Testis (tissue), 3 donors: ENCODE data around the gene RPE65. TPM values are rescaled to one million over a fixed set of nuclear protein-coding genes. Genes with fewer than 3 reads are reported as not detected.

ENCODE experiments used
- DNase-seq: peaks from one replicate; pipeline ENCODE4 v3.0.0-alpha.2; 2019
- H3K27ac ChIP-seq, 2 donors: fragments of 200-600 bp; sonication (generic); one replicate each; pipeline ENCODE4 v1.5.1; 2019
- H3K27me3 ChIP-seq: fragments of 200-600 bp; sonication (generic); one replicate; pipeline ENCODE4 v1.5.1; 2019
- H3K36me3 ChIP-seq: fragments of 200-600 bp; sonication (generic); one replicate; pipeline ENCODE4 v1.5.1; 2017; ENCODE audit warnings: low read depth; ENCODE audit errors: missing control alignments
- H3K4me1 ChIP-seq: fragments of 200-600 bp; sonication (generic); one replicate; pipeline ENCODE4 v1.5.1; 2019
- H3K4me3 ChIP-seq, 2 donors: fragments of 200-600 bp; sonication (generic); one replicate each; pipeline ENCODE4 v1.5.1; 2017 to 2019
- H3K9me3 ChIP-seq: fragments of 200-600 bp; sonication (generic); one replicate; pipeline ENCODE4 v1.5.1; 2017
- POLR2A ChIP-seq: fragments of 450-650 bp; IDR thresholded peaks from one replicate; pipeline ENCODE4 v1.6.1; 2017; ENCODE audit warnings: antibody characterized with exemption, mild to moderate bottlenecking, moderate library complexity
- WGBS, 2 donors: methylation state at CpG; one replicate each; pipeline ENCODE4 v1.1.5; 2018; 5-methylcytosine and 5-hydroxymethylcytosine counted together
- intact Hi-C: fragments of 100-400 bp; cut with DNase I; formaldehyde crosslinking; loops from one replicate; pipeline ENCODE4 v1.15.1; 2023; ENCODE audit warnings: low total_unique reads
- polyA plus RNA-seq: library from polyadenylated mRNA; stranded (reverse); fragments of 350-450 nt; fragmentation: Illumina TruSeq; extraction: RNeasy Lipid Tissue Mini Kit (QIAGEN cat#74804); gene quantifications from one replicate; pipeline ENCODE4 v1.2.3, GENCODE V29; 2014; ENCODE audit warnings: low read depth, low replicate concordance; ENCODE audit not compliant: insufficient read depth
- total RNA-seq, 2 donors: library from RNA; depleted of rRNA; stranded (reverse); fragments of >200 nt; gene quantifications; one replicate each; pipeline ENCODE4 v1.2.3, GENCODE V29; 2016
- TF ChIP-seq, protein P1 (sequence below), 3 experiments: fragments of 450-650 bp in 2 of 3; fragments of 200-600 bp in 1 of 3; sonication (generic) in 1 of 3; IDR thresholded peaks; one replicate each; pipeline ENCODE4 v1.5.1; 2016 to 2019; ENCODE audit warnings: antibody characterized with exemption in 3 of 3, mild to moderate bottlenecking in 2 of 3, moderate library complexity in 1 of 3

The RPE65 gene
- total and polyA plus RNA-seq, 3 donors from 2014 or later, result 0.16 to 0.42 TPM; not detected in 1

DNA sequence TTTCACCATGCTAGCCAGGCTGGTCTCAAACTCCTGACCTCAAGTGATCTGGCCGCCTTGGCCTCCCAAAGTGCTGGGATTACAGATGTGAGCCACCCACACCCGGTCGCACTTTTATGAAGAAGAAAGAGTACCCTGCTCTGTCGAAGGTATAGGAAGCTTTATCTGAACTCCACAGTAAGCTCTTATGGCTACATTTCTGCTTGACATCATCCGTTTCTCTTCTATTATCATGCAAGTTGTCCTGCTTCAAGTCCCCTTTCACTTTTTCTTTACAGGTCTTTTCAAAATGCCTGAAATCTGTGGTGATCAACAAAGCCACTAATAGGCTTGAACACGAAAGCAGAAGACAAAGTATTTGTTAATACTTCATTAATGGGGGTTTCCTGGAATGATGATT is 4.0 kb downstream of the RPE65 start:
- Histone ChIP-seq H3K9me3 (no peaks in the 10 kb centered on the region), H3K27ac (no peak overlapping the region), H3K4me1 (no peaks in the 10 kb centered on the region), H3K4me3 (no peak overlapping the region), H3K36me3 (no peaks in the 10 kb centered on the region), H3K27me3 (no peaks in the 10 kb centered on the region)
- 89% methylated on average over 6 of the region's 6 CpGs for WGBS, 2 donors
- intact Hi-C loops, result no loop called here
- TF ChIP-seq, protein P1, sequence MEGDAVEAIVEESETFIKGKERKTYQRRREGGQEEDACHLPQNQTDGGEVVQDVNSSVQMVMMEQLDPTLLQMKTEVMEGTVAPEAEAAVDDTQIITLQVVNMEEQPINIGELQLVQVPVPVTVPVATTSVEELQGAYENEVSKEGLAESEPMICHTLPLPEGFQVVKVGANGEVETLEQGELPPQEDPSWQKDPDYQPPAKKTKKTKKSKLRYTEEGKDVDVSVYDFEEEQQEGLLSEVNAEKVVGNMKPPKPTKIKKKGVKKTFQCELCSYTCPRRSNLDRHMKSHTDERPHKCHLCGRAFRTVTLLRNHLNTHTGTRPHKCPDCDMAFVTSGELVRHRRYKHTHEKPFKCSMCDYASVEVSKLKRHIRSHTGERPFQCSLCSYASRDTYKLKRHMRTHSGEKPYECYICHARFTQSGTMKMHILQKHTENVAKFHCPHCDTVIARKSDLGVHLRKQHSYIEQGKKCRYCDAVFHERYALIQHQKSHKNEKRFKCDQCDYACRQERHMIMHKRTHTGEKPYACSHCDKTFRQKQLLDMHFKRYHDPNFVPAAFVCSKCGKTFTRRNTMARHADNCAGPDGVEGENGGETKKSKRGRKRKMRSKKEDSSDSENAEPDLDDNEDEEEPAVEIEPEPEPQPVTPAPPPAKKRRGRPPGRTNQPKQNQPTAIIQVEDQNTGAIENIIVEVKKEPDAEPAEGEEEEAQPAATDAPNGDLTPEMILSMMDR (IDR thresholded peaks at IDR 0.05), result no peak
- no peak for TF ChIP-seq POLR2A
- no peak for DNase-seq

DNA sequence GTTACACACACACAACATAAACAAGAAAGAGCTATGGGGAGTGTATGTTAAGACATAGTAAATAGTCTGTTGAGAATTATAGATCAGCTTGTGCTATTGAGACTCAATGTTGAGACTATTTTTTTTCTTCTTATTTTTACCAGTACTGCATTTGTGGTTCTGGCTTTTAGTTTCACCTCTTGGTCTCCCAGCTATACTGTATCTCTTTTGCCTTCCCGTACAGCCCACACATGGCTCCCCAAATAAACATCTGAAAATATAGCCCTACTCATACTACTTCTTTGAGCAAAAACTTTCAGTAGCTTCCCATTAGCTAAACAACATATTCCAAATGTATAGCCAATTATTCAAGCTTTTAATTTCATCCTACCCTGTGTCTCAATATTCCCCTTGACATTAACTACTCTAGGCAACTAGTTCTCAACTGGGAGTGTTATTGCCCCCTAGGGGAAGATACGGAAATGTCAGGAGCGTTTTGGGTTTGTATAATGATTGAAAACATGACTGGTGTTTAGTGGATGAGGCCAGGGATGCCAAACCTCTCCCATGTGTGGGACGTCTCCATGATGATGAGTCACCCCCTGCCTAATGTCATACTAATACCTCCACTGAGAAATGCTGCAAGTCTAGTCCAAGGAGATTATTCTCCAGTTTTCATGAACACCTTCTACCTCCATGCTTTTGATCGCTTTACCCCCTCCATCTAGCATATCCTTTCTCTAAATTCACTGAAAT is 6.8 kb downstream of the RPE65 start:
- TF ChIP-seq POLR2A, result no peak
- TF ChIP-seq, protein P1 (IDR thresholded peaks at IDR 0.05), result peak in 1 of 3 experiments; percentile 50
- Histone ChIP-seq H3K4me3 (no peak overlapping the region), H3K27me3 (no peaks in the 10 kb centered on the region), H3K27ac (no peak overlapping the region), H3K36me3 (no peaks in the 10 kb centered on the region), H3K4me1 (no peaks in the 10 kb centered on the region), H3K9me3 (no peaks in the 10 kb centered on the region)
- DNase-seq, result peak; percentile 55
- intact Hi-C loops, result no loop called here
- WGBS, 2 donors, result 44 to 48% methylated on average over 5 of the region's 5 CpGs

GRCh38 chr1:68442006-68442405 is 7.7 kb downstream of the RPE65 start:
- H3K27ac ChIP-seq, result no peak overlapping the region
- H3K9me3 ChIP-seq, result no peaks in the 10 kb centered on the region
- no peaks in the 10 kb centered on the region for H3K27me3 ChIP-seq
- no peak for DNase-seq
- no peaks in the 10 kb centered on the region for H3K4me1 ChIP-seq
- H3K4me3 ChIP-seq, result no peak overlapping the region
- WGBS, 2 donors, result 82 to 86% methylated on average over 4 of the region's 4 CpGs
- no peaks in the 10 kb centered on the region for H3K36me3 ChIP-seq
- no peak for TF ChIP-seq POLR2A
- TF ChIP-seq, protein P1 (IDR thresholded peaks at IDR 0.05), result no peak
- intact Hi-C loops, result no loop called here

GRCh38 chr1:68438310-68438709 is 11.4 kb downstream of the RPE65 start:
- H3K36me3 ChIP-seq, result no peaks in the 10 kb centered on the region
- H3K9me3 ChIP-seq, result no peaks in the 10 kb centered on the region
- H3K4me1 ChIP-seq, result no peaks in the 10 kb centered on the region
- H3K27me3 ChIP-seq, result no peaks in the 10 kb centered on the region
- no peak for DNase-seq
- no peak overlapping the region for H3K27ac ChIP-seq
- intact Hi-C loops, result no loop called here
- 64 to 73% methylated on average over 3 of the region's 3 CpGs for WGBS, 2 donors
- H3K4me3 ChIP-seq, result no peak overlapping the region
- TF ChIP-seq, protein P1 (IDR thresholded peaks at IDR 0.05), result no peak
- TF ChIP-seq POLR2A, result no peak

DNA sequence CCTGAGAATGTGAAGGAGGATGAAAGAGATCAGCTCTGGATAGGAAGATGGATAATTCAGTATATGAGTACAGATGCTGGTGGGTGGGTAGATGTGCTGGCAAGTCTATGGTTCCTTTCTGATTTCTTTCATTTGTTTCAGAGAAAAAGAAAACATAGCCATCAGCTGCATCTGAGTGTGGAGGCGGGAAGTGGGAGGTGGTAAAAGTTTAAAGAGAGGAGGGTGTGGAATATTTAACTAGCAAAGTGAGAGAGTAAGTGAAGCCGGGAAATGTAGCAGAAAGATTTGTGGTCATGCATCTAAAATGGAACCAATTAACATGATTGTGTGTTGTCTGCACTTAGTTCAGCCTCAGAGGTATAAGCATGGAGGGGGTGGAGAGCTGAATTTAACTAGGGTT is 16.4 kb downstream of the RPE65 start:
- TF ChIP-seq POLR2A, result no peak
- TF ChIP-seq, protein P1 (IDR thresholded peaks at IDR 0.05), result no peak
- intact Hi-C loops, result no loop called here
- 38 to 65% methylated on average over 2 of the region's 2 CpGs for WGBS, 2 donors
- Histone ChIP-seq H3K9me3 (no peaks in the 10 kb centered on the region), H3K4me3 (no peak overlapping the region), H3K36me3 (no peaks in the 10 kb centered on the region), H3K27ac (no peak overlapping the region), H3K4me1 (no peaks in the 10 kb centered on the region), H3K27me3 (no peaks in the 10 kb centered on the region)
- no peak for DNase-seq
